PC-3 (cell line): ENCODE data around the gene ATP12A. TPM values are rescaled to one million over a fixed set of nuclear protein-coding genes. Genes with fewer than 3 reads are reported as not detected.
A peak's percentile ranks its signal among the peaks of the same experiment; 100 is the strongest.

ENCODE experiments used
- ATAC-seq: fragments of 200-7000 bp; cut with Tn5 transposase; 2 replicates; pipeline ENCODE4 v1.9.1; 2020; ENCODE audit warnings: mild to moderate bottlenecking, moderate library complexity
- BruUV-seq: library from RNA; stranded (reverse); fragments of 400-500 nt; replicated peaks from 2 replicates; lab custom pipeline; 2021; lab: Mats Ljungman, UMichigan
- CTCF ChIA-PET: fragments of 300-600 bp; sonication (Branson Sonifier 250); formaldehyde crosslinking; loops from one replicate; lab custom pipeline; 2022; ENCODE audit warnings: antibody characterized with exemption; lab: Charles Lee
- POLR2A ChIA-PET: fragments of 300-600 bp; sonication (Branson Sonifier 250); formaldehyde crosslinking; loops from one replicate; lab custom pipeline; 2022; ENCODE audit warnings: antibody characterized with exemption; ENCODE audit not compliant: unreplicated experiment; lab: Charles Lee
- DNase-seq: peaks from one replicate; pipeline ENCODE4 v3.0.0-alpha.2; 2015
- H2AFZ ChIP-seq: fragments of 300-600 bp; sonication (generic); 2 replicates; pipeline ENCODE4 v1.6.0; 2016; ENCODE audit warnings: antibody characterized with exemption, low read length
- H3F3A ChIP-seq: fragments of 300-600 bp; sonication (generic); one replicate; pipeline ENCODE4 v1.6.0; 2017; ENCODE audit warnings: antibody characterized with exemption, low read length, control low read depth, mild to moderate bottlenecking; ENCODE audit not compliant: unreplicated experiment
- H3K27ac ChIP-seq: fragments of 300-600 bp; sonication (generic); 2 replicates; pipeline ENCODE4 v1.5.1; 2016; ENCODE audit warnings: mild to moderate bottlenecking, low read length
- H3K27me3 ChIP-seq: fragments of 300-600 bp; sonication (generic); 2 replicates; pipeline ENCODE4 v1.6.1; 2016; ENCODE audit warnings: low read length, mixed read lengths
- H3K36me3 ChIP-seq: fragments of 300-600 bp; sonication (generic); 2 replicates; pipeline ENCODE4 v1.6.1; 2016; ENCODE audit warnings: low read depth, mixed run types, low read length, mixed read lengths
- H3K4me1 ChIP-seq: fragments of 300-600 bp; sonication (generic); 2 replicates; pipeline ENCODE4 v1.5.1; 2016; ENCODE audit warnings: low read length; ENCODE audit not compliant: insufficient read depth
- H3K4me2 ChIP-seq: fragments of 300-600 bp; sonication (generic); 2 replicates; pipeline ENCODE4 v1.6.0; 2016; ENCODE audit warnings: low read length
- H3K4me3 ChIP-seq: fragments of 300-600 bp; sonication (generic); 2 replicates; pipeline ENCODE4 v1.5.1; 2016; ENCODE audit warnings: mild to moderate bottlenecking, low read length, mixed read lengths
- H3K79me2 ChIP-seq: fragments of 300-600 bp; sonication (generic); 2 replicates; pipeline ENCODE4 v1.6.1; 2017; ENCODE audit warnings: low read length, mixed read lengths
- H3K9ac ChIP-seq: fragments of 300-600 bp; sonication (generic); 2 replicates; pipeline ENCODE4 v1.6.0; 2016; ENCODE audit warnings: mild to moderate bottlenecking, low read length
- H3K9me2 ChIP-seq: fragments of 300-600 bp; sonication (generic); replicated peaks from 2 replicates; pipeline ENCODE4 v1.6.1; 2016; ENCODE audit warnings: mixed run types, low read length, mixed read lengths
- H3K9me3 ChIP-seq: fragments of 300-600 bp; sonication (generic); 2 replicates; pipeline ENCODE4 v1.6.1; 2016; ENCODE audit warnings: low read length, mixed read lengths
- H4K20me1 ChIP-seq: fragments of 300-600 bp; sonication (generic); 2 replicates; pipeline ENCODE4 v1.6.1; 2016; ENCODE audit warnings: low read length, mixed read lengths
- EZH2 ChIP-seq: fragments of 300-600 bp; sonication (generic); IDR thresholded peaks from one replicate; pipeline ENCODE4 v1.6.1; 2017; ENCODE audit warnings: antibody characterized with exemption, mild to moderate bottlenecking, low read length; ENCODE audit not compliant: unreplicated experiment
- EZH2phosphoT487 ChIP-seq: fragments of 300-600 bp; sonication (generic); IDR thresholded peaks from 2 replicates; pipeline ENCODE4 v1.6.1; 2018; ENCODE audit warnings: mild to moderate bottlenecking, antibody characterized with exemption, low read length, borderline replicate concordance
- intact Hi-C: fragments of 100-400 bp; cut with micrococcal nuclease; formaldehyde crosslinking; loops from 2 replicates; pipeline ENCODE4 v1.9.0; 2023
- total RNA-seq: library from RNA; depleted of rRNA; stranded (reverse); fragments of >200 nt; gene quantifications from 2 replicates; pipeline ENCODE4 v1.2.3, GENCODE V29; 2014
- TF ChIP-seq, protein P1 (sequence below): fragments of 300-600 bp; sonication (generic); conservative IDR thresholded peaks from 2 replicates; pipeline ENCODE4 v1.5.1; 2017; ENCODE audit warnings: antibody characterized with exemption, low read depth, mild to moderate bottlenecking, low read length

Gene ATP12A
- total RNA-seq, 1 experiment from 2014 or later = 0.11 TPM

DNA sequence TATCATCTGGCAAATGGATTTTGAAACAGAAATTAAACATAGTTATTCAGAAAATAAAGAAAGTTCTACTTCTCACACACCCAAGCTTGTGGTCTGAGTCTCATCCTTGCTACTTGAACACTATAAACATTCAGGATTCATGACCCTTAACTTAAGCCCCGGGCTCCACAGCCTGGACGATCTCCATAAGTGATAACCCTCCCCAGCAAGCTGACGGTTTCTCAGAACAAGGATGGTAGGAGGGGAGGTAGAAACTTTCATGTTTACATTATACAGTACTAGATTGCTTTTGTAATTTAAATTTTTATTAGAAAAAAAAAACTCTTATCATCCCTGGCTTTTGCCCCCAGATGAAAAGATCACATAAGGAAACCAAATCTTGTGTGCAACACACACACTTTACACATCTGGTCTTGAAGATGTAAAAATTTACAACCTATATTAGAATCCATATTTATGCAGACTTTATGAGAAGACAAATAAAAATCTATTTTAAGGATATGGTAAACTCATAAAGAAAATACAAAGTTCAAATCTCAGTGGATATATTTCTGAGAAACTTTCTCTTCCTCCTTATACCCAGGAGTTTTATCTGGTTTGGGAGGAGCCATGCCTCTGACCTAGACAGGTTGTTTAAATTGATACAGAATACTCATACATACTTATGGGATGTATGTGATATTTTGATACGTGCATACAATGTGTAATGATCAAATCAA lies 20.0 kb upstream of the ATP12A start:
- POLR2A ChIA-PET = no interaction called here
- CTCF ChIA-PET = interaction anchor here (0.5 kb wide), 1 partner anchor 9 kb away, joined by 4 read pairs; no protein-coding TSS in a partner anchor
- no peak overlapping the region for H3K27ac ChIP-seq
- H3K4me3 ChIP-seq = no peak overlapping the region
- peaks cover 16% of the 10 kb centered on the region for H3K4me1 ChIP-seq
- H3K36me3 ChIP-seq = no peaks in the 10 kb centered on the region
- 0 out of 2 replicates have a peak, but pooled peaks have one; percentile 15 for ATAC-seq
- H3K79me2 ChIP-seq = no peaks in the 10 kb centered on the region
- H3K9me2 ChIP-seq = no peaks in the 10 kb centered on the region
- H3K9ac ChIP-seq = no peak overlapping the region
- H4K20me1 ChIP-seq = no peaks in the 10 kb centered on the region
- H3K9me3 ChIP-seq = no peaks in the 10 kb centered on the region
- intact Hi-C loops = no loop called here
- TF ChIP-seq, protein P1, sequence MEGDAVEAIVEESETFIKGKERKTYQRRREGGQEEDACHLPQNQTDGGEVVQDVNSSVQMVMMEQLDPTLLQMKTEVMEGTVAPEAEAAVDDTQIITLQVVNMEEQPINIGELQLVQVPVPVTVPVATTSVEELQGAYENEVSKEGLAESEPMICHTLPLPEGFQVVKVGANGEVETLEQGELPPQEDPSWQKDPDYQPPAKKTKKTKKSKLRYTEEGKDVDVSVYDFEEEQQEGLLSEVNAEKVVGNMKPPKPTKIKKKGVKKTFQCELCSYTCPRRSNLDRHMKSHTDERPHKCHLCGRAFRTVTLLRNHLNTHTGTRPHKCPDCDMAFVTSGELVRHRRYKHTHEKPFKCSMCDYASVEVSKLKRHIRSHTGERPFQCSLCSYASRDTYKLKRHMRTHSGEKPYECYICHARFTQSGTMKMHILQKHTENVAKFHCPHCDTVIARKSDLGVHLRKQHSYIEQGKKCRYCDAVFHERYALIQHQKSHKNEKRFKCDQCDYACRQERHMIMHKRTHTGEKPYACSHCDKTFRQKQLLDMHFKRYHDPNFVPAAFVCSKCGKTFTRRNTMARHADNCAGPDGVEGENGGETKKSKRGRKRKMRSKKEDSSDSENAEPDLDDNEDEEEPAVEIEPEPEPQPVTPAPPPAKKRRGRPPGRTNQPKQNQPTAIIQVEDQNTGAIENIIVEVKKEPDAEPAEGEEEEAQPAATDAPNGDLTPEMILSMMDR = no peak
- TF ChIP-seq EZH2phosphoT487 (no peak), EZH2 (no peak)
- H3K4me2 ChIP-seq = no peak overlapping the region; the same call in 1 of the 2 replicates
- H3K27me3 ChIP-seq = no peaks in the 10 kb centered on the region
- no peaks in the 10 kb centered on the region for H3F3A ChIP-seq
- peak; percentile 16 for DNase-seq
- H2AFZ ChIP-seq = no peak overlapping the region
- no TSS peak for BruUV-seq

DNA sequence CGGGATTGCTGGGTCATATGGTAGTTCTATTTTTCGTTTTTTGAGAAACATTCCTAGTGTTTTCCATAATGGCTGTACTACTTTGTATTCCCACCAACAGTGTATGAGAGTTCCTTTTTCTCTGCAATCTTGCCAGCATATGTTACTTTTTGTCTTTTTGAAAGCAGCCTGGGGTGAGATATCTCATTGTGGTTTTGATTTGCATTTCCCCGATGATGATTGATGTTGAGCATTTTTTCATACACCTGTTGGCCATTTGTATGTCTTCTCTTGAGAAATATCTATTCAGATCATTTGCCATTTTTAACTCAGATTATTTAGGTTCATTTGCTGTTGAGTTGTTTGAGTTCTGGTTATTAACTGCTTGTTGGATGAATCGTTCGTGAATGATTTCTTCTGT lies 18.5 kb upstream of the ATP12A start:
- H3K9me3 ChIP-seq = no peaks in the 10 kb centered on the region
- no peak overlapping the region for H3K4me3 ChIP-seq
- H3K27ac ChIP-seq = no peak overlapping the region
- CTCF ChIA-PET = no interaction called here
- TF ChIP-seq, protein P1 = no peak
- TF ChIP-seq EZH2 = no peak
- no peak for TF ChIP-seq EZH2phosphoT487
- H3K4me2 ChIP-seq = no peak overlapping the region
- H3K9ac ChIP-seq = no peak overlapping the region
- POLR2A ChIA-PET = no interaction called here
- no peaks in the 10 kb centered on the region for H3K36me3 ChIP-seq
- peaks cover 18% of the 10 kb centered on the region for H3K4me1 ChIP-seq
- no peaks in the 10 kb centered on the region for H3K9me2 ChIP-seq
- no peak for ATAC-seq
- H2AFZ ChIP-seq = no peak overlapping the region
- BruUV-seq = no TSS peak
- no peaks in the 10 kb centered on the region for H3K27me3 ChIP-seq
- intact Hi-C loops = no loop called here
- H4K20me1 ChIP-seq = no peaks in the 10 kb centered on the region
- H3F3A ChIP-seq = no peaks in the 10 kb centered on the region
- no peaks in the 10 kb centered on the region for H3K79me2 ChIP-seq
- no peak for DNase-seq
